ENCODE measurements around the gene ADAMTS9.
"Not testable (repeated sequence)": the region's sequence is repeated elsewhere in the genome, so short reads cannot be mapped to it uniquely, and the experiment has no call there.

ADAMTS9 gene

GRCh38 chr3:64571982-64572381 lies 115.8 kb downstream of the ADAMTS9 start:
- no peak for DNase-seq

GRCh38 chr3:64568895-64569517 lies 118.8 kb downstream of the ADAMTS9 start:
- no peak for DNase-seq

- no peak for DNase-seq
Measured at GRCh38 chr3:64566859-64567258, 120.9 kb downstream of the ADAMTS9 start.

- no peak for DNase-seq
Measured at GRCh38 chr3:64563751-64564150, 124.0 kb downstream of the ADAMTS9 start.

- DNase-seq: no peak
Measured at GRCh38 chr3:64561868-64562267, 125.9 kb downstream of the ADAMTS9 start.

- no peak for DNase-seq
Measured at GRCh38 chr3:64561325-64561843, 126.4 kb downstream of the ADAMTS9 start.

- no peak for DNase-seq
Measured at GRCh38 chr3:64560791-64561190, 127.0 kb downstream of the ADAMTS9 start.

- peak; percentile 37 for DNase-seq
Measured at GRCh38 chr3:64559588-64559987, 128.2 kb downstream of the ADAMTS9 start.

- DNase-seq: no peak
Measured at GRCh38 chr3:64556046-64556445, 131.8 kb downstream of the ADAMTS9 start.

- DNase-seq: no peak
Measured at GRCh38 chr3:64555351-64555750, 132.4 kb downstream of the ADAMTS9 start.

GRCh38 chr3:64554096-64554920 lies 133.5 kb downstream of the ADAMTS9 start:
- no peak for DNase-seq

- no peak for DNase-seq
Measured at GRCh38 chr3:64552966-64553365, 134.8 kb downstream of the ADAMTS9 start.

- no peak for DNase-seq
Measured at GRCh38 chr3:64552160-64552559, 135.6 kb downstream of the ADAMTS9 start.

- no peak for DNase-seq
Measured at GRCh38 chr3:64551697-64552096, 136.1 kb downstream of the ADAMTS9 start.

- DNase-seq: no peak
Measured at GRCh38 chr3:64550745-64551144, 137.1 kb downstream of the ADAMTS9 start.

- no peak for DNase-seq
Measured at GRCh38 chr3:64549869-64550268, 137.9 kb downstream of the ADAMTS9 start.

- DNase-seq: peak; percentile 26
Measured at GRCh38 chr3:64548200-64548889, 139.5 kb downstream of the ADAMTS9 start.

- no peak for DNase-seq
Measured at GRCh38 chr3:64546856-64547255, 140.9 kb downstream of the ADAMTS9 start.

- not testable (repeated sequence) for DNase-seq
Measured at GRCh38 chr3:64545239-64545638, 142.6 kb downstream of the ADAMTS9 start.

GRCh38 chr3:64541803-64542202 lies 146.0 kb downstream of the ADAMTS9 start:
- no peak for DNase-seq

GRCh38 chr3:64539451-64540196 lies 148.2 kb downstream of the ADAMTS9 start:
- DNase-seq: peak; percentile 83

- no peak for DNase-seq
Measured at GRCh38 chr3:64536166-64536565, 151.6 kb downstream of the ADAMTS9 start.
